GM18907 (cell line): ENCODE measurements around the gene ZNF81.
"Not testable (repeated sequence)": the region's sequence is repeated elsewhere in the genome, so short reads cannot be mapped to it uniquely, and the experiment has no call there.

ENCODE experiments used
- ATAC-seq: cut with Tn5 transposase; IDR thresholded peaks from one replicate; pipeline ENCODE4 v1.9.1; 2021; ENCODE audit warnings: mild to moderate bottlenecking, moderate library complexity; ENCODE audit not compliant: unreplicated experiment

Gene ZNF81

GRCh38 chrX:47836164-47837072 is at the start of gene ZNF81:
TSS of gene ZNF81 (plus strand) at chrX:47836902. CDS start at chrX:47846268, 9,366 bp downstream.
- peak; percentile 91 for ATAC-seq

- ATAC-seq, result no peak
Observed at GRCh38 chrX:47796433-47796906, 40.2 kb upstream of the ZNF81 start.

GRCh38 chrX:47797084-47797483 is 39.6 kb upstream of the ZNF81 start:
- ATAC-seq, result no peak

GRCh38 chrX:47798861-47799260 is 37.8 kb upstream of the ZNF81 start:
- no peak for ATAC-seq

GRCh38 chrX:47802589-47802988 is 34.1 kb upstream of the ZNF81 start:
- no peak for ATAC-seq

- not testable (repeated sequence) for ATAC-seq
Observed at GRCh38 chrX:47803103-47803502, 33.6 kb upstream of the ZNF81 start.

- no peak for ATAC-seq
Observed at GRCh38 chrX:47804315-47804714, 32.4 kb upstream of the ZNF81 start.

- ATAC-seq, result not testable (repeated sequence)
Observed at GRCh38 chrX:47805844-47806243, 30.9 kb upstream of the ZNF81 start.

- ATAC-seq, result not testable (repeated sequence)
Observed at GRCh38 chrX:47806415-47807271, 30.1 kb upstream of the ZNF81 start.

GRCh38 chrX:47807272-47807538 is 29.5 kb upstream of the ZNF81 start:
- ATAC-seq, result not testable (repeated sequence)

GRCh38 chrX:47807548-47807947 is 29.2 kb upstream of the ZNF81 start:
- no peak for ATAC-seq

- ATAC-seq, result no peak
Observed at GRCh38 chrX:47808904-47809788, 27.6 kb upstream of the ZNF81 start.

GRCh38 chrX:47814851-47815250 is 21.9 kb upstream of the ZNF81 start:
- no peak for ATAC-seq

- ATAC-seq, result no peak
Observed at GRCh38 chrX:47815901-47816845, 20.5 kb upstream of the ZNF81 start.

GRCh38 chrX:47817421-47817820 is 19.3 kb upstream of the ZNF81 start:
- no peak for ATAC-seq

- ATAC-seq, result no peak
Observed at GRCh38 chrX:47817897-47818296, 18.8 kb upstream of the ZNF81 start.

- no peak for ATAC-seq
Observed at GRCh38 chrX:47828984-47829383, 7.7 kb upstream of the ZNF81 start.

GRCh38 chrX:47831788-47832187 is 4.9 kb upstream of the ZNF81 start:
- ATAC-seq, result no peak

- no peak for ATAC-seq
Observed at GRCh38 chrX:47838361-47838760, 1.7 kb downstream of the ZNF81 start.

- ATAC-seq, result no peak
Observed at GRCh38 chrX:47840111-47840510, 3.4 kb downstream of the ZNF81 start.
